ENCODE measurements around the gene PRMT6.
"Not testable (repeated sequence)": the region's sequence is repeated elsewhere in the genome, so short reads cannot be mapped to it uniquely, and the experiment has no call there.

Gene PRMT6

DNA sequence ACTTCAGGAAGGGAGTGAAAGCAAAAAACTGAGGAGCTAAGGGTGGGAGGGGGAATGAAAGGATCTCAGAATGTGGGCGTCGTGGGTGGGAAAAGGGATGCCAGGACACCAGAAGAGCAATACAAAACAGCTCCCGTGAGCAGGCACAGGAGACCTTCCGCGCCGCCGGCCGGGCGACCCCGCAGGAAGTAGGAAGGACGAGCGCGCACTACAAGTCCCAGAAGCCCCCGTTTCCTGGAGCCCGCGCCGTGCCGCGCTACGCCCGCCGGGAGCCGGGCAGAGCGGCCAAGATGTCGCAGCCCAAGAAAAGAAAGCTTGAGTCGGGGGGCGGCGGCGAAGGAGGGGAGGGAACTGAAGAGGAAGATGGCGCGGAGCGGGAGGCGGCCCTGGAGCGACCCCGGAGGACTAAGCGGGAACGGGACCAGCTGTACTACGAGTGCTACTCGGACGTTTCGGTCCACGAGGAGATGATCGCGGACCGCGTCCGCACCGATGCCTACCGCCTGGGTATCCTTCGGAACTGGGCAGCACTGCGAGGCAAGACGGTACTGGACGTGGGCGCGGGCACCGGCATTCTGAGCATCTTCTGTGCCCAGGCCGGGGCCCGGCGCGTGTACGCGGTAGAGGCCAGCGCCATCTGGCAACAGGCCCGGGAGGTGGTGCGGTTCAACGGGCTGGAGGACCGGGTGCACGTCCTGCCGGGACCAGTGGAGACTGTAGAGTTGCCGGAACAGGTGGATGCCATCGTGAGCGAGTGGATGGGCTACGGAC, at the start of gene PRMT6:
Gene PRMT6, plus strand, starts transcription at position 249 of the 771 bp plus-strand sequence. Its CDS starts 42 bp downstream, at position 291.
- peak; percentile 93 for DNase-seq

GRCh38 chr1:107009281-107009680, 47.2 kb upstream of the PRMT6 start:
- DNase-seq, result peak; percentile 38

DNA sequence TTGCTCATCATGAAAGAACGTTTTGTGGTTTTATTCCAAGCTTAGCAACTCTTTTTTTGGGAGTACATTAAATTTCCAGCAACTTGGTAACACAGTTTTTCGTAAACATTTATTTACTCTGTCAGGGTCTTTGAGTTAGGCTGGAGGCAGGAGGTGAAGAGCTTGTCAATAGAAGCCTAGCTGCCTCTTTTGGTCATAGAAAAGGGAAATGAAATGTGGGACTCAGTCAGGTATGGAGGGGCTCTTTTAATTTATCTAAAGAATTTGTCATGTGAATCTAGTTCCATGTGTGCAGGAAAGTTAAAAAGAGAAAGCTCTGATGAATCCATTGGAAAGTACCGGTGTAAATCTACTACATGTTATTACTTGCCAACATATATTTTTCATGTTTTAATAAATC, 45.9 kb upstream of the PRMT6 start:
- no peak for DNase-seq

DNA sequence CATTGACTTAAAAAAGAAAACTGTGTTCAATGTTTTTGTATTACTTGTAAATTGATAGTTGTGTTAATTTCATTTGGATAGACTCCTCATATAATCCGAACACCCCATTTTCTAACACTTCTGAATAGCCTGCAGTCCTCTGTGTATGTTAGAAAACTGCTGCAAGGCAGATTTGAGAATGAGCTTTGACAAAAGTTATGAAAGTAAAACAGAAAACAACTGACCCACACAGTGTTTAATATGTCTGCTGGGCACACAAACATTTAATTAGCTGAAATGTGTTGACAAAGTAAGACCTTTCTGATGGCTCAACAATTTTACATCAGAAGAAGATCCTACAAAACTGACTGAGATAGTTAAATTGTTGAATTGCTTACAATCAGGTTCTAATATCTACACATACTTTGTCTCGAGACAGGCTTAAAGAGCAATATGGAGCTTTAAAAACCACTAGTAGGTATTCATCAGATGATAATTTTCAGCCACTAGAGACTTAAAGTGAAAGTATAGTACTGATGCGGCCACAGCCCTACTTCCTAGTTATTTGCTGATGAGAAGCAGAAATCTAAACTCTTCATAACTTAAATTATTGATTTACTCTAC, 40.0 kb upstream of the PRMT6 start:
- DNase-seq, result no peak

GRCh38 chr1:107018445-107018844, 38.0 kb upstream of the PRMT6 start:
- no peak for DNase-seq

- DNase-seq, result no peak
Measured at GRCh38 chr1:107019166-107019565, 37.3 kb upstream of the PRMT6 start.

GRCh38 chr1:107038874-107039273, 17.6 kb upstream of the PRMT6 start:
- DNase-seq, result not testable (repeated sequence)

- DNase-seq, result not testable (repeated sequence)
Measured at GRCh38 chr1:107044310-107045220, 11.9 kb upstream of the PRMT6 start.

- no peak for DNase-seq
Measured at GRCh38 chr1:107047602-107048001, 8.9 kb upstream of the PRMT6 start.

DNA sequence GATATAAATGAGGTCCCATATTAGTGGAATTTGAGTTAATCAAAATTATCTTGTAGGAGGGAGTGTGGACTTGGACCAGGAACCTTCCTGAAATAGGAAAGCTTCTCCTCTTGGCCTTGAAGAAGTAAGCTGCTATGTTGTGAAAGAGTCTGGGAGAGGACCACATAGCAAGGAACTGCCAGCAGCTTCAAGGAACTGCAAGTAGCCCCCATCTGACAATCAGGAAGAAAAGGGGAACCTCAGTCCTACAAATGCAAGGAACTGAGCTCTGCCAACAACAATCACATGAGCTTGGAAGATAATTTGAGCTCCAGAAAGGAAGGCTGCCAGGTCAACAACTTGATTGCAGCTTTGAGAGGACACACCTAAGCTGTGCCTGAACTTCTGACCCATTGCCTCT, 8.2 kb upstream of the PRMT6 start:
- no peak for DNase-seq

DNA sequence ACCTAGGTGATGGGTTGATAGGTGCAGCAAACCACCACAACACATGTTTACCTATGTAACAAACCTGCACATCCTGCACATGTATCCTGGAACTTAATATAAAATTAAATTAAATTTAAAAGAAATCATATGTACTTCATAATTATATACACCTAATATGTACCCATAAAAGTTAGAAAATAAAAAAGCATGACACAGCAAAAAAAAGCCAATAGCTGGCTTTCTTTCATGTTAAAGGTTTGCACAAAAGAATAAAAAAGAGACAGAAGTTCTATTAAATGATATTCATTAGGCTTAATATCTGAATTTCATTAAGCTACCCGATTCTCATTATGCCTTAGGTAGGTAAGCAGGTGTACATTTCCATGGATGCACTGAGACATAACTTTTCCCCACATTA, 5.2 kb upstream of the PRMT6 start:
- no peak for DNase-seq

DNA sequence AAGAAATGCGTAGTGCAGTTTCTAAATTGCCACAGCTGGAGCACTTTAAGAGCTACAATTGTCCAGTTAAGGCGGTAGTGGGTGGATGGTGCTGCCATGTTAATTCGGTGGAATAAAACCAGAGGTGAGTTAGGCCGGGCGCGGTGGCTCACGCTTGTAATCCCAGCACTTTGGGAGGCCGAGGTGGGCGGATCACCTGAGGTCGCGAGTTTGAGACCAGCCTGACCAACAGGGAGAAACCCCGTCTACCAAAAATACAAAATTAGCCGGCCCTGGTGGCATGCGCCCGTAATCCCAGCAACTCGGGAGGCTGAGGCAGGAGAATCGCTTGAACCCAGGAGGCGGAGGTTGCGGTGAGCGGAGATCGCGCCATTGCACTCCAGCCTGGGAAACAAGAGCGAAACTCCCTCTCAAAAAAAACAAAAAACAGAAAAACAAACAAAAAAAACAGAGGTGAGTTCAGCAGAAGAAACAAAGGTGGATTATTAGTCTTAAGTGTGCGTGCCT, 502 bp upstream of the PRMT6 start:
- not testable (repeated sequence) for DNase-seq

GRCh38 chr1:107057197-107058133, 991 bp downstream of the PRMT6 start:
- peak; percentile 85 for DNase-seq

GRCh38 chr1:107058245-107059032, 2.0 kb downstream of the PRMT6 start:
- no peak for DNase-seq

- no peak for DNase-seq
Measured at GRCh38 chr1:107061886-107062285, 5.4 kb downstream of the PRMT6 start.

GRCh38 chr1:107073493-107073892, 17.0 kb downstream of the PRMT6 start:
- DNase-seq, result no peak

DNA sequence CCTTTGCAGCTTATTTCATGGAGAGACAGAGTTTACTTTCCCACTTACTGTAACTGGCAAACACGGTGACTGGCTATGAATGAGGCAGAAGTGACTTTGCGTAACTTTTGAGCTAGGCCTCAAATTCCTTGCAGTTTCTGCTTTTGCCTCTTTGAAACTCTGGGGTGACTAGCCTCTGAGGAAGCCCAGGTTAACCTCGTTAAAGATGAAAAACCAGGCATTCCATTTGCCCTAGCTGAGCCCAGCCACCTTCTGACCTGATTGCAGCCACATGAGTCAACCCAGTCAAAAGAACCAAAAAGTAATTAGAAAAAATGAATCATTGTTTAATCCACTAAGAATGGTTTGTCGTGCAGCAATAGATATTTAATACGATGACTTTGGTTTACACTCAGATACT, 20.4 kb downstream of the PRMT6 start:
- no peak for DNase-seq

GRCh38 chr1:107079249-107079648, 22.8 kb downstream of the PRMT6 start:
- no peak for DNase-seq

DNA sequence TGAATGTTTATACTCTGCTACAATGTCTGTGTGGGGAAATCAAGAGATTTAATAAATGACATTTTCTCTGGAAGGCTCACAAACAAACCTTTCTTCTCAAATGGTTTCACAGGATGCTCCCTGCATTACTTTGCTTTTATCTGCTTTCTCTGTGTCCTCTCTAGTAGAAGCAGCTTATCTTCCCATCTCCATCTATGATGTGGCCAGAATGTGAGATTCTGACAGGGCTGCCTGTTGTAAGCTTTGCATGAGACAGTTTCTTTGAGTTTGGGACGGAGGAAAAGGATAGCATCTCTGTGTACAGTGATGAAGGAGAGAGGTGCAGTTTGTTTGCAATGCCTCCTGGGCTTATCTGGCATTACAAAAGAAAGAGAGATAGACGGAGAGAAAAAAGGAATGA, 24.6 kb downstream of the PRMT6 start:
- DNase-seq, result no peak

DNA sequence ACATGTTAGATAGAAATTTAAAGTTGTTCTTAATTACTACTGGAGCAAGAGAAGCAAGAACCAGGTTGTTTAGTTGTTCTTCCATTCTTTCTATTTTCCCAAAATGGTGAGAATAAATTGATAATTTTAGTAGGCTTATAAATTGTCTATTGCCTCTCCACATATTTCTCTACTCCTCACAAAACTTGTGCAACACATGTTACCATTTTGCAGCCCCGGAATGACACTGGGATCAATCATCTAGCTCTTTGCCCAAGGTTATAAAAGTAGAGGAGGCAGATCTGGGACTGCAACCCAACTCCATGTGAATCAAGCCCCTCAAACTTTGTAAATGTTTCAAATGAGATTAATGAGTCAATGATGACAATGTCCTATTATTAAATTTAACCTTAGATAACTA, 34.9 kb downstream of the PRMT6 start:
- DNase-seq, result no peak

DNA sequence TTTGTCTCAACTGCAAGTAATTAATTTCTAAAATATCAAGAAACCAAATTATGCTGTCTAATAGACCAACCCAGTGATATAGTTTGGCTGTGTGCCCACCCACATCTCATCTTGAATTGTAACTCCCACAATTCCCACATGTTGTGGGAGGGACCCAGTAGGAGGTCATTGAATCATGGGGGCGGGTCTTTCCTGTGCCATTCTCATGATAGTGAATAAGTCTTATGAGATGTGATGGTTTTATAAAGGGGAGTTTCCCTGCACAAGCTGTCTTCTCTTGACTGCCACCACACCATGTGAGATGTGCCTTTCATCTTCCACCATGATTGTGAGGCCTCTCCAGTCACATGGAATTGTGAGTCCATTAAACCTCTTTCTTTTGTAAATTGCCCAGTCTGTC, 36.9 kb downstream of the PRMT6 start:
- not testable (repeated sequence) for DNase-seq

Measured in femur (tissue), 1 donor.